Measurements from ENCODE around the gene GPX6.

DNA sequence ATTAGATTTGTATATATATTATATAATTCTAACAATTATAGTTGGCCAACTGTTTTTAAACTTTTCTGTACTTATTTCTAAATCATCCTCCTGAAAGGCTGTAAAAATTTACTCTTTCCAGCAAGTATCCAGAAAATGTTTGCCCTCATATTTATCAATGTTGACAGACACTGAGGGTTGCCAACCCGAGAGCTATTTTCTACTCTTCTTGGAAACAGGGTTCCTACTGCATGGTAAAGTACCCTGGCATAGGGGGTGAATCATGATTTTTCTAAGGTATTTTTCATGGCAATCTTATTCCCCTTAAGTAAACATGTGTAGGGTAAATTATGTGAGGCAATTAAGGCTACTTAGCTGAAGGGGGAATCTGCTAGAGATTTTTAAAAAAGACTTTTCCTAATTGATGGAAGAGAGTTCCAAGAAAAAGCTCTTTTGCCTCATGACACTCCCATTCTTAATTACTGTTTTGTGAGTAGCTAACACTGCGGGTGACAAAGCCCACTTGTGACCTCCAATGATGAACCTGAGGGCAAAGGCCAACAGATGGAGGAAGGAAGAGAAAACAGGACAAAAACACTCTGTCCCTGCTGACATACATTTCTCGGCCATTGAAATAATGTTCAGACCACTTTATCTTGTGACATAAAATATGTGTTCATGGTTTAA, 48.0 kb upstream of the GPX6 start:
- TF ChIP-seq, protein P1, sequence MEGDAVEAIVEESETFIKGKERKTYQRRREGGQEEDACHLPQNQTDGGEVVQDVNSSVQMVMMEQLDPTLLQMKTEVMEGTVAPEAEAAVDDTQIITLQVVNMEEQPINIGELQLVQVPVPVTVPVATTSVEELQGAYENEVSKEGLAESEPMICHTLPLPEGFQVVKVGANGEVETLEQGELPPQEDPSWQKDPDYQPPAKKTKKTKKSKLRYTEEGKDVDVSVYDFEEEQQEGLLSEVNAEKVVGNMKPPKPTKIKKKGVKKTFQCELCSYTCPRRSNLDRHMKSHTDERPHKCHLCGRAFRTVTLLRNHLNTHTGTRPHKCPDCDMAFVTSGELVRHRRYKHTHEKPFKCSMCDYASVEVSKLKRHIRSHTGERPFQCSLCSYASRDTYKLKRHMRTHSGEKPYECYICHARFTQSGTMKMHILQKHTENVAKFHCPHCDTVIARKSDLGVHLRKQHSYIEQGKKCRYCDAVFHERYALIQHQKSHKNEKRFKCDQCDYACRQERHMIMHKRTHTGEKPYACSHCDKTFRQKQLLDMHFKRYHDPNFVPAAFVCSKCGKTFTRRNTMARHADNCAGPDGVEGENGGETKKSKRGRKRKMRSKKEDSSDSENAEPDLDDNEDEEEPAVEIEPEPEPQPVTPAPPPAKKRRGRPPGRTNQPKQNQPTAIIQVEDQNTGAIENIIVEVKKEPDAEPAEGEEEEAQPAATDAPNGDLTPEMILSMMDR (IDR thresholded peaks at IDR 0.05) = no peak
- no peak for TF ChIP-seq POLR2A (IDR thresholded peaks at IDR 0.05)

Data from thyroid gland (tissue), 4 donors.